ENCODE data around the gene PTGIS. TPM values are rescaled to one million over a fixed set of nuclear protein-coding genes. Genes with fewer than 3 reads are reported as not detected.

The PTGIS gene
- total RNA-seq, 1 experiment from 2014 or later, result 20.0 TPM

DNA sequence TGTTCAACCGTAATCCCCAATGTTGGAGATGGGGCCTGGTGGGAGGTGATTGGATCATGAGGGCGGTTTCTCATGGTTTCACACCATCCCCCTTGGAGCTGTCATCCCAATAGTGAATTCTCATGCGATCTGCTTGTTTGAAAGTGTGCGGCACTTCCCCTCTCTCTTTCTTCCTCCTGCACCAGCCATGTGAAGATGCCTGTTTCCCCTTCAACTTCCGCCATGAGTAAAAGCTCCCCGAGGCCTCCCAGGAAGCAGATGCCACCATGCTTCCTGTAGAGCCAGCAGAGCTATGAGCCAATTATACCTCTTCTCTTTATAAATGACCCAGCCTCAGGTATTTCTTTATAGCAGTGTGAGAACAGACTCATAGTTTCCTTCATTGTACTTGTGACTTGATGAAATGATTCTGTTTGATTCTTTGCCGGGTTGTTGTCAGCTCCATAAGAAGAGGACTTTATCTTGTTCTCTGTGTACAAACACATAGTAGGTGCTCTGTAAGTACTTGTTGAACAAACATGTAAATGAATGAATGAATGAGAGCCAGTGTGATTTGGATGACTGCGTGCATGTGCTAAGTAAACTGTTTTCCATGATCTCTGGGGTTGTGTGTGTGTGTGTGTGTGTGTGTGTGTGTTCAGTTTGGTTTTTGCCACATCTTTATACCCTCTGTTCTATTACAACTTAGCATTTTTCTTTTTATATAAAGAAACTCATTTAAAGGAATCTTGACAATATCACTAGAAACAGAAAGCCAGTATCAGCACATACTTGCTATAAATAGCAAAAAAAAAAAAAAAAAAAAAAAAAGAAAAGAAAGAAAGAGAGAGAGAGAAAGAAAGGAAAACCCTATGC, 22.5 kb upstream of the PTGIS start:
- no peak overlapping the region for H4K8ac ChIP-seq (replicated peaks; ENCODE audit: insufficient read length, low read depth, low read length)
- H3K23ac ChIP-seq (ENCODE audit: insufficient read length, low read depth, low read length), result no peak overlapping the region
- H2AFZ ChIP-seq (ENCODE audit: low read length), result no peak overlapping the region
- WGBS (ENCODE audit: extremely low coverage, insufficient read length, low lambda C conversion rate), result no CpG with 5 or more reads among the region's 8 CpGs
- no peaks in the 10 kb centered on the region for H3K23me2 ChIP-seq (ENCODE audit: insufficient read length, low read depth, low read length, poor library complexity, severe bottlenecking)
- H3T11ph ChIP-seq (ENCODE audit: low read length), result no peak overlapping the region
- no peaks in the 10 kb centered on the region for H3K4me1 ChIP-seq (ENCODE audit: insufficient read depth, low read length)
- Mint-ChIP-seq H3K9me3 (no peaks in the 10 kb centered on the region; a peak in 1 of 5 replicates), H3K4me3 (no peak overlapping the region), H3K27me3 (ENCODE audit: low read depth) (peaks cover 5% of the 10 kb centered on the region), H3K27ac (no peak overlapping the region), H3K36me3 (ENCODE audit: insufficient read depth in 1 of 3, low read depth in 3 of 3) (no peaks in the 10 kb centered on the region), H3K4me1 (peaks cover 3 to 7% of the 10 kb centered on the region in 2 experiments; a peak in 2 of 4 replicates)
- H2BK15ac ChIP-seq (ENCODE audit: low read depth, low read length), result no peak overlapping the region
- H3K18ac ChIP-seq (ENCODE audit: insufficient read length, low read depth, low read length), result no peak overlapping the region
- no peak overlapping the region for H3K14ac ChIP-seq (ENCODE audit: insufficient read depth, low read length)
- H2AK5ac ChIP-seq (ENCODE audit: insufficient read length, low read length), result no peak overlapping the region
- H2BK120ac ChIP-seq (ENCODE audit: low read depth, low read length, poor library complexity, severe bottlenecking), result no peak overlapping the region
- H3K27ac ChIP-seq (ENCODE audit: insufficient read length, low read depth, low read length), result no peak overlapping the region
- H3K79me1 ChIP-seq (ENCODE audit: insufficient read depth, low read depth, low read length, poor library complexity, severe bottlenecking), result no peaks in the 10 kb centered on the region
- no peak for DNase-seq
- no peak overlapping the region for H2BK5ac ChIP-seq (ENCODE audit: insufficient read length, low read length)
- H4K91ac ChIP-seq (ENCODE audit: insufficient read length, low read depth, low read length), result no peak overlapping the region
- no peak overlapping the region for H2BK12ac ChIP-seq (ENCODE audit: insufficient read length, low read depth, low read length)
- no peak overlapping the region for H2BK20ac ChIP-seq (ENCODE audit: low read depth, low read length, poor library complexity, severe bottlenecking)
- H3K9ac ChIP-seq (ENCODE audit: extremely low read depth, insufficient read length, low read length), result no peak overlapping the region
- H3K4me2 ChIP-seq (ENCODE audit: insufficient read depth, insufficient read length, low read length), result no peak overlapping the region
- H3K27me3 ChIP-seq (ENCODE audit: insufficient read depth, low read length), result no peaks in the 10 kb centered on the region
- H4K5ac ChIP-seq (ENCODE audit: insufficient read length, low read depth, low read length), result no peak overlapping the region
- no peaks in the 10 kb centered on the region for H3K9me3 ChIP-seq (ENCODE audit: control insufficient read depth, low read depth, low read length)
- no peak overlapping the region for H3K4ac ChIP-seq (ENCODE audit: low read depth, low read length)
- no peak overlapping the region for H3K56ac ChIP-seq (ENCODE audit: insufficient read length, low read depth, low read length)
- no peaks in the 10 kb centered on the region for H3K79me2 ChIP-seq (ENCODE audit: insufficient read depth, low read length)
- TF ChIP-seq, protein P1, sequence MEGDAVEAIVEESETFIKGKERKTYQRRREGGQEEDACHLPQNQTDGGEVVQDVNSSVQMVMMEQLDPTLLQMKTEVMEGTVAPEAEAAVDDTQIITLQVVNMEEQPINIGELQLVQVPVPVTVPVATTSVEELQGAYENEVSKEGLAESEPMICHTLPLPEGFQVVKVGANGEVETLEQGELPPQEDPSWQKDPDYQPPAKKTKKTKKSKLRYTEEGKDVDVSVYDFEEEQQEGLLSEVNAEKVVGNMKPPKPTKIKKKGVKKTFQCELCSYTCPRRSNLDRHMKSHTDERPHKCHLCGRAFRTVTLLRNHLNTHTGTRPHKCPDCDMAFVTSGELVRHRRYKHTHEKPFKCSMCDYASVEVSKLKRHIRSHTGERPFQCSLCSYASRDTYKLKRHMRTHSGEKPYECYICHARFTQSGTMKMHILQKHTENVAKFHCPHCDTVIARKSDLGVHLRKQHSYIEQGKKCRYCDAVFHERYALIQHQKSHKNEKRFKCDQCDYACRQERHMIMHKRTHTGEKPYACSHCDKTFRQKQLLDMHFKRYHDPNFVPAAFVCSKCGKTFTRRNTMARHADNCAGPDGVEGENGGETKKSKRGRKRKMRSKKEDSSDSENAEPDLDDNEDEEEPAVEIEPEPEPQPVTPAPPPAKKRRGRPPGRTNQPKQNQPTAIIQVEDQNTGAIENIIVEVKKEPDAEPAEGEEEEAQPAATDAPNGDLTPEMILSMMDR (conservative IDR thresholded peaks at IDR 0.05), result no peak
- no peaks in the 10 kb centered on the region for H4K20me1 ChIP-seq (ENCODE audit: control insufficient read depth, insufficient read depth, insufficient read length)

All from H9 (cell line).